Hepatocyte (in vitro differentiated cells): ENCODE results near the gene UROC1. TPM values are rescaled to one million over a fixed set of nuclear protein-coding genes. Genes with fewer than 3 reads are reported as not detected.

Experiments
- DNase-seq: peaks from one replicate; pipeline ENCODE4 v3.0.0-alpha.2; 2016; ENCODE audit warnings: low spot score
- H2AFZ ChIP-seq: fragments of 200-600 bp; sonication (generic); 2 replicates; pipeline ENCODE4 v1.6.0; 2016; ENCODE audit warnings: antibody characterized with exemption, mild to moderate bottlenecking
- H3K27ac ChIP-seq: fragments of 200-600 bp; sonication (generic); 2 replicates; pipeline ENCODE4 v1.5.1; 2016; ENCODE audit warnings: mild to moderate bottlenecking
- H3K27me3 ChIP-seq: fragments of 200-600 bp; sonication (generic); 2 replicates; pipeline ENCODE4 v1.6.1; 2016
- H3K36me3 ChIP-seq: fragments of 200-600 bp; sonication (generic); replicated peaks from 2 replicates; pipeline ENCODE4 v1.5.1; 2016; ENCODE audit warnings: low read depth; ENCODE audit not compliant: insufficient read depth
- H3K4me1 ChIP-seq: fragments of 200-600 bp; sonication (generic); 2 replicates; pipeline ENCODE4 v1.5.1; 2016; ENCODE audit warnings: mild to moderate bottlenecking, moderate library complexity; ENCODE audit not compliant: insufficient read depth
- H3K4me2 ChIP-seq: fragments of 200-600 bp; sonication (generic); 2 replicates; pipeline ENCODE4 v1.6.0; 2016
- H3K4me3 ChIP-seq: fragments of 200-600 bp; sonication (generic); 2 replicates; pipeline ENCODE4 v1.5.1; 2016; ENCODE audit warnings: mild to moderate bottlenecking
- H3K79me2 ChIP-seq: fragments of 200-600 bp; sonication (generic); 2 replicates; pipeline ENCODE4 v1.6.0; 2017; ENCODE audit warnings: mild to moderate bottlenecking
- H3K9me2 ChIP-seq: fragments of 200-600 bp; sonication (generic); replicated peaks from 2 replicates; pipeline ENCODE4 v1.6.0; 2017; ENCODE audit warnings: mild to moderate bottlenecking; ENCODE audit not compliant: insufficient read depth
- H3K9me3 ChIP-seq: fragments of 200-600 bp; sonication (generic); 2 replicates; pipeline ENCODE4 v1.5.1; 2016; ENCODE audit warnings: low read depth, mild to moderate bottlenecking
- H4K20me1 ChIP-seq: fragments of 200-600 bp; sonication (generic); 2 replicates; pipeline ENCODE4 v1.6.0; 2016; ENCODE audit warnings: mild to moderate bottlenecking; ENCODE audit not compliant: insufficient read depth, poor library complexity, severe bottlenecking
- EZH2 ChIP-seq: fragments of 200-600 bp; sonication (generic); IDR thresholded peaks from 2 replicates; pipeline ENCODE4 v1.6.1; 2016; ENCODE audit warnings: antibody characterized with exemption, mild to moderate bottlenecking, borderline replicate concordance
- EZH2phosphoT487 ChIP-seq: fragments of 200-600 bp; sonication (generic); IDR thresholded peaks from one replicate; pipeline ENCODE4 v1.6.1; 2018; ENCODE audit warnings: antibody characterized with exemption, mild to moderate bottlenecking, low read depth, moderate library complexity; ENCODE audit not compliant: unreplicated experiment, severe bottlenecking
- WGBS: methylation state at CpG from one replicate; pipeline ENCODE4 v1.1.6; 2016; ENCODE audit warnings: low lambda C conversion rate; ENCODE audit errors: missing lambda C conversion rate; 5-methylcytosine and 5-hydroxymethylcytosine counted together
- polyA plus RNA-seq: library from polyadenylated mRNA; unstranded; fragments of >200 nt; fragmentation: Nextera tagmentation; extraction: Ambion mirVana; gene quantifications from 2 replicates; pipeline ENCODE4 v1.2.1, GENCODE V29; 2016
- total RNA-seq: library from RNA; depleted of rRNA; stranded (reverse); fragments of >200 nt; gene quantifications from 2 replicates; pipeline ENCODE4 v1.2.3, GENCODE V29; 2014
- TF ChIP-seq, protein P1 (sequence below): fragments of 200-600 bp; sonication (generic); IDR thresholded peaks from 2 replicates; pipeline ENCODE4 v1.5.1; 2016; ENCODE audit warnings: antibody characterized with exemption, mild to moderate bottlenecking; ENCODE audit not compliant: poor library complexity

Gene UROC1
- total and polyA plus RNA-seq, 2 experiments from 2014 or later: 2.3 to 4.2 TPM

DNA sequence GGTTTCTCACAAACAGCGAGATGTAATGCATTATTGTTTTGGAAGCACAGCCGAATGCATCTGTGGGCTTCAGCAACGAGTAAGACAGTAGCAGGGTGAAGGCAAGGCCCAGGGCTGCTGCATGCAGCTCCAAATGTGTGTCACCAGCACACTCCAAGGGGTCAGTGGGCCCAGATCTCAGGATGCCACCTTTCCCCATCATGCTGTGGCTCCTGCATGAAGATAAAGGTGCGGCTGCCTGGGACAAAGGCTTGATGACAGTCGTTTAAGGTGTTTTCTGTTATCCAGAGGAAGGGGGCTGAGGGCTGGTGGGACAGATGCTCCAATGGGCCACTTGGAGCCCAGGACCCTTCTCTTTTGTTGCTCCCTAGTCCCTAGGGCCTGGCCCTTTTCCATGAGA lies 28.0 kb upstream of the UROC1 start:
- Histone ChIP-seq H3K27me3 (no peaks in the 10 kb centered on the region), H3K4me3 (no peak overlapping the region), H3K9me2 (no peaks in the 10 kb centered on the region), H2AFZ (no peak overlapping the region), H3K4me1 (no peaks in the 10 kb centered on the region), H3K36me3 (no peaks in the 10 kb centered on the region), H3K4me2 (no peak overlapping the region), H3K27ac (no peak overlapping the region), H4K20me1 (no peaks in the 10 kb centered on the region), H3K9me3 (no peaks in the 10 kb centered on the region), H3K79me2 (no peaks in the 10 kb centered on the region)
- TF ChIP-seq EZH2 (no peak), EZH2phosphoT487 (no peak)
- TF ChIP-seq, protein P1, sequence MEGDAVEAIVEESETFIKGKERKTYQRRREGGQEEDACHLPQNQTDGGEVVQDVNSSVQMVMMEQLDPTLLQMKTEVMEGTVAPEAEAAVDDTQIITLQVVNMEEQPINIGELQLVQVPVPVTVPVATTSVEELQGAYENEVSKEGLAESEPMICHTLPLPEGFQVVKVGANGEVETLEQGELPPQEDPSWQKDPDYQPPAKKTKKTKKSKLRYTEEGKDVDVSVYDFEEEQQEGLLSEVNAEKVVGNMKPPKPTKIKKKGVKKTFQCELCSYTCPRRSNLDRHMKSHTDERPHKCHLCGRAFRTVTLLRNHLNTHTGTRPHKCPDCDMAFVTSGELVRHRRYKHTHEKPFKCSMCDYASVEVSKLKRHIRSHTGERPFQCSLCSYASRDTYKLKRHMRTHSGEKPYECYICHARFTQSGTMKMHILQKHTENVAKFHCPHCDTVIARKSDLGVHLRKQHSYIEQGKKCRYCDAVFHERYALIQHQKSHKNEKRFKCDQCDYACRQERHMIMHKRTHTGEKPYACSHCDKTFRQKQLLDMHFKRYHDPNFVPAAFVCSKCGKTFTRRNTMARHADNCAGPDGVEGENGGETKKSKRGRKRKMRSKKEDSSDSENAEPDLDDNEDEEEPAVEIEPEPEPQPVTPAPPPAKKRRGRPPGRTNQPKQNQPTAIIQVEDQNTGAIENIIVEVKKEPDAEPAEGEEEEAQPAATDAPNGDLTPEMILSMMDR: no peak
- 85% methylated on average over 5 of the region's 5 CpGs for WGBS
- no peak for DNase-seq

DNA sequence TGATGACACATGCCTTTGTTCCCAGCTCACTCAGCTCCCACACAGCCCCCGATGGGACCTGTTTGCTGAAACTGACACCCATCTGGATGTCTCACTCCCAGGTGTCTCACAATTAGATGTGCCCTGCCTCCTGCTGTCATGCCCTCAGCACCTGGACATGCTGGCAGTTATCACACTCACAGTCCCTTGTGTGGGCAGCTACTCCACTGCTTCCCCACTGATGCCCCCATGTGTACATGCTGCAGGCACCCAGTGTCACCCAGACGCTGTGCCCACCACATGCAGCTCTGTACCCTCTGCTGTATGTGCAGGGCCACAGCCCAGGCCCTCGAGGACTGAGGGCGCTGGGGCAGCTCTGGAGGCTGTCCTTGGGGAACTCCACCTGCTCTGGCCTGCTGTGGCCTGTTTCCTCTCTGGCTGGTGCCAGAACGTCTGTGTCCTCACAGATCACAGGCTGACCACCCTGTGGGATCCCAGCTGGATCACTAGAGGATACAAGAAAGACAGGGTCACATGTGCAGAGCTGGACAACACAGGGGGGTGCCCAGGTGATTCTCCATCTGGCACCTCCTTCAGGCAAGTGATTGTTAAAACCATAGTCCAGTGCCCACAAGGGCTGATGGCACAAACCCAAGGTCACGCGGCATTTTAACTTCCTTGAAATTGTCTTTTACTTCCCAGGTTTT lies 27.2 kb upstream of the UROC1 start:
- H3K27me3 ChIP-seq: no peaks in the 10 kb centered on the region
- no peak for TF ChIP-seq EZH2
- TF ChIP-seq EZH2phosphoT487: no peak
- TF ChIP-seq, protein P1: no peak
- no peaks in the 10 kb centered on the region for H3K9me3 ChIP-seq
- no peak overlapping the region for H3K4me3 ChIP-seq
- 81% methylated on average over 7 of the region's 7 CpGs for WGBS
- no peak overlapping the region for H3K4me2 ChIP-seq
- H3K27ac ChIP-seq: no peak overlapping the region
- H3K79me2 ChIP-seq: no peaks in the 10 kb centered on the region
- H4K20me1 ChIP-seq: no peaks in the 10 kb centered on the region
- DNase-seq: no peak
- no peak overlapping the region for H2AFZ ChIP-seq
- H3K4me1 ChIP-seq: no peaks in the 10 kb centered on the region
- no peaks in the 10 kb centered on the region for H3K36me3 ChIP-seq
- no peaks in the 10 kb centered on the region for H3K9me2 ChIP-seq

DNA sequence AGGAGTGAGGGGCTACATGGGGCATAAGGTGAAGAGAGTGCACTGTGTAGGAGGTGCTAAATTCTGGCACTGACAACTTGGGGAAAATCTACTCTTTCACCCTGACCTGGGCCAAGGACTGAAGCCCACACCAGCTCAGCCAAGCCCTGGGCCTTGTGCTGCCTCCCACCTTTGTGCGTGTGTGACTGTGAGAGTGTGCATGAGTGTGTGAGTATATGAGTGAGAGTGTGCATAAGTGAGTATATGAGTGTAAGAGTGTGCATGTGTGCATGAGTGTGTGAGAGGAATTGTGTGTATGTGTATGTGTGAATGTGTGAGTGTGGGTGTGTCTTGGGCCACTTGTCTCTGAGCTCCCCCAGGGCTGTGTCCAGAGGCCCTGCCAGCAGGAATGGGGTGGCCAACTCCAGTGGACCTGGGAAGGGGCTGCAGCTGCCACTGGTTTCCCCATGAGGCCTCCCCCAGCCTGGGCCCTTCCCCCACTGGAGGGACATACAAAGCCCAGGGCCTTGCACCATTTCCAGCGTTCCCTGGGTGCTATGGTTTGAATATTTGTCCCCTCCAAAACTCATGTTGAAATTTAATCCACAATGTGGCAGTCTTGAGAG lies 26.0 kb upstream of the UROC1 start:
- Histone ChIP-seq H3K27me3 (no peaks in the 10 kb centered on the region), H4K20me1 (no peaks in the 10 kb centered on the region), H3K9me3 (no peaks in the 10 kb centered on the region), H3K4me1 (no peaks in the 10 kb centered on the region), H3K27ac (no peak overlapping the region), H3K79me2 (no peaks in the 10 kb centered on the region), H3K36me3 (no peaks in the 10 kb centered on the region), H3K9me2 (no peaks in the 10 kb centered on the region), H2AFZ (no peak overlapping the region), H3K4me3 (no peak overlapping the region), H3K4me2 (no peak overlapping the region)
- 92% methylated on average over 2 of the region's 2 CpGs for WGBS
- no peak for DNase-seq
- TF ChIP-seq, protein P1: no peak
- TF ChIP-seq EZH2: no peak
- TF ChIP-seq EZH2phosphoT487: no peak
